Natural killer cell treated with Interleukin-12 subunit alpha and Interleukin-12 subunit beta and Interleukin-15 and Interleukin-18, amount 100 ng/mL, for 72 hours (primary cell): Measurements from ENCODE around the gene MORC1. TPM values are rescaled to one million over a fixed set of nuclear protein-coding genes. Genes with fewer than 3 reads are reported as not detected.

Experiments
- ATAC-seq, 2 donors: fragments of 150-1000 bp; cut with Tn5 transposase in 1 of 2; sonication (Bioruptor Pico), chemical (Tn5 transposase) in 1 of 2; 2 replicates each; pipeline ENCODE4 v1.10.0; 2021
- DNase-seq: peaks from one replicate; pipeline ENCODE4 v3.0.0; 2022; ENCODE audit warnings: low spot score
- H3K27ac Mint-ChIP-seq, 2 donors: 1 replicate in 1 of 2; 2 replicates in 1 of 2; pipeline ENCODE4 v1.8.0; 2022; ENCODE audit warnings: mixed read lengths in 2 of 2, mild to moderate bottlenecking in 1 of 2, moderate library complexity in 1 of 2
- H3K27me3 Mint-ChIP-seq, 2 donors: 1 replicate in 1 of 2; 2 replicates in 1 of 2; pipeline ENCODE4 v1.8.0; 2022; ENCODE audit warnings: mixed read lengths in 2 of 2
- H3K36me3 Mint-ChIP-seq: one replicate; pipeline ENCODE4 v1.8.0; 2022; ENCODE audit warnings: mixed read lengths
- H3K4me1 Mint-ChIP-seq, 2 donors: 1 replicate in 1 of 2; 2 replicates in 1 of 2; pipeline ENCODE4 v1.8.0; 2022; ENCODE audit warnings: low read depth in 2 of 2, mixed read lengths in 2 of 2, mild to moderate bottlenecking in 1 of 2
- H3K4me3 Mint-ChIP-seq: one replicate; pipeline ENCODE4 v1.8.0; 2022; ENCODE audit warnings: mixed read lengths
- H3K9me3 Mint-ChIP-seq: 2 replicates; pipeline ENCODE4 v1.8.0; 2022; ENCODE audit warnings: mixed read lengths
- total RNA-seq, 2 donors: library from RNA; stranded (reverse); gene quantifications; one replicate each; pipeline ENCODE4 v1.2.3, GENCODE V29; 2022

The MORC1 gene
- total RNA-seq, 2 donors from 2014 or later: not detected

- DNase-seq (no peak), ATAC-seq (peak; percentile 27 to 36)
- Mint-ChIP-seq H3K4me3 (no peak overlapping the region), H3K9me3 (no peaks in the 10 kb centered on the region), H3K27me3 (peaks cover 0 to 7% of the 10 kb centered on the region in 2 donors), H3K4me1 (no peaks in the 10 kb centered on the region), H3K27ac (no peak overlapping the region), H3K36me3 (no peaks in the 10 kb centered on the region)
Observed at GRCh38 chr3:108936924-108937689, 180.8 kb downstream of the MORC1 start.

DNA sequence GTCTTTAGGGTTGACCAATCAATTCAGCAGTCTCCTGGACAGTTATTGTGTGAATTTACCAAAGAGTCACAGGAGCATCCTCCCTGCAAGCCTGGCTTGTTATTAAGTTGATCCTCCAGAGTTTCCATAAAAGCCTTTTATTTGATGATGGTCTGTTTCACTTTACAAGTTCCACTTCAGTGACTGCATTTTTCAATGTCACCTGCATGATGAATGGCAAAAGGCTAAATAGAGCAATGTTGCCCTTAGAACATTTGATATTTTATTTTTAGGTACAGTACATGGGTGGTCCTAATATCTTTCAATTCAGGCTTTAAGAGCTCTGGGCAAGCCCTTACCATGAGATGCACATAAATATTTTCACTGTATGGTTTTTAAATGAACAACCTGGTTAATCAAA is 186.9 kb downstream of the MORC1 start:
- ATAC-seq (no peak), DNase-seq (no peak)
- H3K4me1 Mint-ChIP-seq: no peaks in the 10 kb centered on the region
- H3K4me3 Mint-ChIP-seq: no peak overlapping the region
- peaks cover 3% of the 10 kb centered on the region for H3K9me3 Mint-ChIP-seq
- H3K27me3 Mint-ChIP-seq: peaks cover 7 to 12% of the 10 kb centered on the region in 2 donors
- H3K27ac Mint-ChIP-seq: no peak overlapping the region
- peaks cover 7% of the 10 kb centered on the region for H3K36me3 Mint-ChIP-seq

DNA sequence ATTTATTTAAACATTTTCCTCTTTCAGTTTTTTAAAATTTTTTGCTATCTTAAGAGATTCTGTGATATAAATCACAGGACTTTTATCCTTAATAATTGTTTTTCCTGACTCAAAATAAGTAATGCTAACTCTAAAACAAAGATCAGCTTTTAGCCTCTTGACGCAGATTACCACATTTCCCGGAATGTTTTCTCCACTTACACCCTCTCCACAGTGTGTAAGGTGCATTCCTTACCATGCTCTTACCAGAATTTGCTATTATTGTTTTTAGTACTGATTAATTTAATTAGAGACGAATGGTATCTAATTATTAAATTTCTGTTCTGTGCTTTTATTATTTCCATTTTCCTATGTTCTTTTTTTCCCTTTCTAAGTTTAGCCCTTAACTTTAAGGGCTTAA is 199.1 kb downstream of the MORC1 start:
- Mint-ChIP-seq H3K36me3 (no peaks in the 10 kb centered on the region), H3K4me1 (peaks cover 4 to 6% of the 10 kb centered on the region in 2 donors), H3K4me3 (no peak overlapping the region), H3K27me3 (peaks cover 35 to 45% of the 10 kb centered on the region in 2 donors), H3K9me3 (no peaks in the 10 kb centered on the region), H3K27ac (no peak overlapping the region)
- DNase-seq: no peak
- no peak for ATAC-seq

- DNase-seq (peak; percentile 65), ATAC-seq (peak; percentile 73 to 74)
- H3K27ac Mint-ChIP-seq: no peak overlapping the region
- no peaks in the 10 kb centered on the region for H3K9me3 Mint-ChIP-seq
- H3K4me1 Mint-ChIP-seq: peaks cover 4 to 6% of the 10 kb centered on the region in 2 donors
- no peaks in the 10 kb centered on the region for H3K36me3 Mint-ChIP-seq
- H3K27me3 Mint-ChIP-seq: peaks cover 26 to 32% of the 10 kb centered on the region in 2 donors
- H3K4me3 Mint-ChIP-seq: no peak overlapping the region
Observed at GRCh38 chr3:108914774-108915641, 202.9 kb downstream of the MORC1 start.

- peaks cover 10 to 22% of the 10 kb centered on the region in 2 donors for H3K27me3 Mint-ChIP-seq
- DNase-seq: no peak
- H3K4me3 Mint-ChIP-seq: no peak overlapping the region
- H3K36me3 Mint-ChIP-seq: no peaks in the 10 kb centered on the region
- H3K9me3 Mint-ChIP-seq: no peaks in the 10 kb centered on the region
- H3K4me1 Mint-ChIP-seq: peaks cover 1 to 3% of the 10 kb centered on the region in 2 donors
- no peak overlapping the region for H3K27ac Mint-ChIP-seq
- ATAC-seq: no peak
Observed at GRCh38 chr3:108909799-108910198, 208.1 kb downstream of the MORC1 start.

Other genes starting within 250 kb of the MORC1 start
- gene GUCA1C, start 164.3 kb downstream of the MORC1 start, total RNA-seq: not detected
- not detected for gene C3orf85, start 18.6 kb upstream of the MORC1 start, total RNA-seq
- not detected for gene DPPA2, start 198.4 kb upstream of the MORC1 start, total RNA-seq
- gene DPPA4, start 219.4 kb upstream of the MORC1 start, total RNA-seq: under 1 TPM; 0.36 to 0.61 TPM